Common myeloid progenitor, CD34-positive (primary cell): ENCODE measurements around the gene DBNL.
"Not testable (repeated sequence)": the region's sequence is repeated elsewhere in the genome, so short reads cannot be mapped to it uniquely, and the experiment has no call there.

ENCODE experiments used
- CTCF ChIA-PET: fragments of 350-600 bp; sonication (Branson Sonifier 250); formaldehyde crosslinking; loops from one replicate; lab custom pipeline; 2021; ENCODE audit warnings: antibody characterized with exemption; lab: Charles Lee
- POLR2A ChIA-PET: fragments of 350-600 bp; sonication (Branson Sonifier 250); formaldehyde crosslinking; loops from one replicate; lab custom pipeline; 2021; ENCODE audit warnings: antibody characterized with exemption; lab: Charles Lee
- DNase-seq, 3 donors: peaks; one replicate each; pipeline versions ENCODE4 v3.0.0 to v3.0.0-alpha.2; 2013
- H3K27ac ChIP-seq, 2 experiments: 1 replicate in 1 of 2; 2 replicates in 1 of 2; pipeline ENCODE4 v1.7.0; 2013; ENCODE audit warnings: inconsistent platforms in 2 of 2, low read length in 2 of 2, mild to moderate bottlenecking in 2 of 2, low read depth in 1 of 2, moderate library complexity in 1 of 2; ENCODE audit not compliant: severe bottlenecking in 2 of 2, insufficient read depth in 1 of 2, poor library complexity in 1 of 2
- H3K27me3 ChIP-seq, 5 experiments: replicated peaks in 2 of 5; 1 replicate in 3 of 5; 2 replicates in 2 of 5; pipeline versions ENCODE4 v1.6.1 to v1.7.0; 2013; ENCODE audit warnings: low read length in 4 of 5, mild to moderate bottlenecking in 2 of 5, moderate library complexity in 2 of 5, inconsistent platforms in 1 of 5; ENCODE audit not compliant: insufficient read depth in 5 of 5, control insufficient read depth in 4 of 5
- H3K36me3 ChIP-seq, 4 experiments: 1 replicate in 2 of 4; 2 replicates in 2 of 4; pipeline versions ENCODE4 v1.6.1 to v1.7.0; 2013; ENCODE audit warnings: low read length in 3 of 4, control low read depth in 1 of 4, mild to moderate bottlenecking in 1 of 4; ENCODE audit not compliant: control insufficient read depth in 4 of 4, insufficient read depth in 4 of 4
- H3K4me1 ChIP-seq, 4 experiments: 1 replicate in 3 of 4; 2 replicates in 1 of 4; pipeline versions ENCODE4 v1.6.1 to v1.7.1; 2013; ENCODE audit warnings: low read length in 3 of 4, mild to moderate bottlenecking in 3 of 4, control low read depth in 1 of 4, inconsistent platforms in 1 of 4, moderate library complexity in 1 of 4; ENCODE audit not compliant: control insufficient read depth in 4 of 4, insufficient read depth in 4 of 4; ENCODE audit errors: control extremely low read depth in 1 of 4
- H3K4me3 ChIP-seq, 7 experiments: 1 replicate in 4 of 7; 2 replicates in 3 of 7; pipeline versions ENCODE4 v1.5.1 to v1.7.0; 2013; ENCODE audit warnings: mild to moderate bottlenecking in 7 of 7, low read length in 6 of 7, moderate library complexity in 6 of 7, inconsistent platforms in 2 of 7, low read depth in 2 of 7, control low read depth in 1 of 7; ENCODE audit not compliant: insufficient read depth in 4 of 7, control insufficient read depth in 1 of 7; ENCODE audit errors: extremely low read depth in 1 of 7
- H3K9me3 ChIP-seq, 5 experiments: 1 replicate in 4 of 5; 2 replicates in 1 of 5; pipeline versions ENCODE4 v1.6.1 to v1.7.1; 2013; ENCODE audit warnings: low read length in 4 of 5, mild to moderate bottlenecking in 2 of 5, inconsistent platforms in 1 of 5, low read depth in 1 of 5, moderate library complexity in 1 of 5; ENCODE audit not compliant: control insufficient read depth in 4 of 5, insufficient read depth in 2 of 5; ENCODE audit errors: control extremely low read depth in 1 of 5
- WGBS: methylation state at CpG from one replicate; pipeline ENCODE4 v1.1.5; 2013; ENCODE audit not compliant: insufficient coverage; 5-methylcytosine and 5-hydroxymethylcytosine counted together

The DBNL gene

GRCh38 chr7:44022069-44022468, 22.4 kb upstream of the DBNL start:
- POLR2A ChIA-PET, H3K36me3 ChIP-seq, H3K4me1 ChIP-seq, H3K9me3 ChIP-seq, DNase-seq, H3K4me3 ChIP-seq, H3K27ac ChIP-seq, CTCF ChIA-PET, H3K27me3 ChIP-seq: not testable (repeated sequence)
- no CpG with 5 or more reads among the region's 7 CpGs for WGBS

- POLR2A ChIA-PET, H3K9me3 ChIP-seq, H3K27ac ChIP-seq, H3K36me3 ChIP-seq, H3K4me1 ChIP-seq, H3K27me3 ChIP-seq, DNase-seq, H3K4me3 ChIP-seq, CTCF ChIA-PET: not testable (repeated sequence)
- no CpG with 5 or more reads among the region's 6 CpGs for whole genome bisulfite sequencing
Measured at GRCh38 chr7:44022796-44023467, 21.6 kb upstream of the DBNL start.

GRCh38 chr7:44029433-44029832, 15.1 kb upstream of the DBNL start:
- DNase-seq, H3K9me3 ChIP-seq, H3K4me1 ChIP-seq, H3K36me3 ChIP-seq, CTCF ChIA-PET, H3K4me3 ChIP-seq, H3K27ac ChIP-seq, POLR2A ChIA-PET, H3K27me3 ChIP-seq: not testable (repeated sequence)
- WGBS: no CpG with 5 or more reads among the region's 11 CpGs

- CTCF ChIA-PET: not testable (repeated sequence)
Measured at GRCh38 chr7:44030029-44030428, 14.5 kb upstream of the DBNL start.

GRCh38 chr7:44031319-44031718, 13.2 kb upstream of the DBNL start:
- CTCF ChIA-PET, H3K27ac ChIP-seq, H3K4me1 ChIP-seq, H3K9me3 ChIP-seq, H3K27me3 ChIP-seq, H3K4me3 ChIP-seq, H3K36me3 ChIP-seq, POLR2A ChIA-PET, DNase-seq: not testable (repeated sequence)
- whole genome bisulfite sequencing: 90% methylated on average over 4 of the region's 13 CpGs

More at GRCh38 chr7:44030029-44030428, 14.5 kb upstream of the DBNL start:
- H3K27ac ChIP-seq, H3K4me1 ChIP-seq, POLR2A ChIA-PET, H3K36me3 ChIP-seq, DNase-seq, H3K27me3 ChIP-seq, H3K4me3 ChIP-seq, H3K9me3 ChIP-seq: not testable (repeated sequence)
- no CpG with 5 or more reads among the region's 5 CpGs for WGBS

GRCh38 chr7:44032031-44032430, 12.5 kb upstream of the DBNL start:
- H3K9me3 ChIP-seq, H3K27ac ChIP-seq, POLR2A ChIA-PET, H3K27me3 ChIP-seq, DNase-seq, H3K36me3 ChIP-seq, CTCF ChIA-PET, H3K4me1 ChIP-seq, H3K4me3 ChIP-seq: not testable (repeated sequence)
- 100% methylated on average over 2 of the region's 6 CpGs for WGBS

- POLR2A ChIA-PET, DNase-seq, H3K4me3 ChIP-seq, H3K27me3 ChIP-seq, CTCF ChIA-PET, H3K36me3 ChIP-seq, H3K9me3 ChIP-seq, H3K27ac ChIP-seq, H3K4me1 ChIP-seq: not testable (repeated sequence)
- 100% methylated on average over 1 of the region's 18 CpGs for WGBS
Measured at GRCh38 chr7:44033971-44034844, 10.3 kb upstream of the DBNL start.
